ENCODE measurements around the gene ZNF541.

Gene ZNF541

DNA sequence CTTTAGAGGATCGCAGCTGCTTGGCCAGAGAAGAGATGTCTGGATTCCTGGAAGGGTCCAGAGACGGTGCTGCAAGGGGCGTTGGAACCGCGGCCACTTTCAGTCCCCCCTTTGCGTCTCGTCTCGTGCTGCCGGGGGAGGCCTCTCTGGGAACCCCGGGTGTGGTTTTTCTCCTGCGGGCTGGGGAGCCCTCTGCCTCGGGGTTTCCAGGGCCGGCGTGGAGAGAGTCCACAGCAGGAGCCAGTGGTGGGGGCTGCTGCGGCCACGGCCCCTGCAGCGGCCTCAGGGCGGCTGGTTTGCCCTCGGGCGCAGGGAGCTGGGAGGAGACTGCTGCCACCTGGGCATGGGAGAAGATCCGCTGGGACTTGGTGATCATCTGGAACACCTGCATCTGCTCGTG, 28.5 kb downstream of the ZNF541 start:
- DNase-seq: no peak

DNA sequence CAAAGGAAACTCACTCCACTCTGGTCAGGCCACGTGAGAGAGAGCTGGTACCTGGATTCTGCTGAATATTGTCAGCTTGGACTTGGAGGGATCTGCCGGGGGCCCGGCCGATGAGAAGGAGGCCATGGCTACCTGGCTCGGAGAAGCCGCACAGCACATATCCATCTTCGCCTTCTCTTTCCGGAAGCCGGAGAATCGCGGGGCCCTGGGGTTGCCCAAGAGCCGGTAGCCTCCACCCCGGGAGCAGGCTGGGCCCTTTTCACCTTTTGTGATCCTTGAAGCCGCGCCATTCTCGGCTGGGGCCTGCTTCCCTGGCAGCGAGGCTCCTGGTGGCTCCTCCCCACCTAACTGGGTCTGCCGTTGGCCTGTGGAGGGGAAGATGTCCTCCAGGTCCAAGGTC, 28.9 kb downstream of the ZNF541 start:
- DNase-seq: no peak

DNA sequence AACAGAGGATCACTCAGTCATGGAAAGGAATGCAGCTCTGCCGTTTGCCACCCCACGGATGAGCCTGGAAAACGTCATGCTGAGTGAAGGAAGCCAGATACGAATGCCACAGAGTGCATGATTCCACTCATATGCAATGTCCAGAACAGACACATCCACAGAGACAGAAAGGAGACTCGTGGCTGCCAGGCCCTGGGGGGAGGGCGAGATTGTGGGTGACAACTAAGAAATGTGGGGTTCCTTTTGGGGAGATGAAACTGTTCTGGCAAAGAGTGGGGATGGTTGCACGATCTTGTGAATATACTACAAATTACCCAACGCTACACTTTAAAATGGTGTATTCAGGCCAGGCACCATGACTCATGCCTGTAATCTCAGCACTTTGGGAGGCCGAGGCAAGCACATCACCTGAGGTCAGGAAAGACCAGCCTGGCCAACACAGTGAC, 30.9 kb downstream of the ZNF541 start:
- DNase-seq: no peak

DNA sequence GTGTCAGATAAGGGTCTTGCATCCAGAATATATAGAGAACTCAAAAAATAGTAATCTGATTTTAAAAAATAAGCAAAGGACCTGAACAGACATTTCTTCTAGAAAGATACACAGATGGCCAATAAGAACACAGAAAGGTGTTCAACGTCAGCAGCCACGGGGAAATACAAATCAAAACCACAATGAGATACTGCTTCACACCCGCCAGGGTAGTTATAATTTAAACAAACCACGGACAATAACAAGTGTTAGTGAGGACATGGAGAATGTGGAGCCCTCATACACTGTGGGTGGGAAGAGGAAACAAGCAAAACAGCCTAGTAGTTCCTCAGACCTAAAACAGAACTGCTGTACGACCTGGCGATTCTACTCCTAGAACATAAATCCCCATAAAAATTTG, 31.4 kb downstream of the ZNF541 start:
- no peak for DNase-seq

DNA sequence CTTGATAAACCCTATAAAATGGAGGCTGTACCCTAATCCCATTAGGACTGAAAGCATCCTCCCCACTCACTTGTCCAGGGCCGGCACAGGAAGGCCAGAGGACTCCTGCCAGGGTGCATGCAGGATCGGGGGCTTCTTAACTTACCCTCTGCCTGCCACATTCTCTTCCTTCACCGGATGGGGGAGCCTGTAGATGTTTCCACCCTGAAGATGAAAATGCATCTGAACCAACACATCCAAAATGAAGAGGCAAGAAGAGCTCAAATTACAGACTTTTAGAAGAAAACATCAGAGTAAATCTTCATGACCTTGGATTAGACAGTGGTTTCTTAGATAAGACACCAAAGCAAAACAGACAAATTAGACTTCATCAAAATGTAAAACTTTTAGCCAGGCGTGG, 32.2 kb downstream of the ZNF541 start:
- DNase-seq: no peak

DNA sequence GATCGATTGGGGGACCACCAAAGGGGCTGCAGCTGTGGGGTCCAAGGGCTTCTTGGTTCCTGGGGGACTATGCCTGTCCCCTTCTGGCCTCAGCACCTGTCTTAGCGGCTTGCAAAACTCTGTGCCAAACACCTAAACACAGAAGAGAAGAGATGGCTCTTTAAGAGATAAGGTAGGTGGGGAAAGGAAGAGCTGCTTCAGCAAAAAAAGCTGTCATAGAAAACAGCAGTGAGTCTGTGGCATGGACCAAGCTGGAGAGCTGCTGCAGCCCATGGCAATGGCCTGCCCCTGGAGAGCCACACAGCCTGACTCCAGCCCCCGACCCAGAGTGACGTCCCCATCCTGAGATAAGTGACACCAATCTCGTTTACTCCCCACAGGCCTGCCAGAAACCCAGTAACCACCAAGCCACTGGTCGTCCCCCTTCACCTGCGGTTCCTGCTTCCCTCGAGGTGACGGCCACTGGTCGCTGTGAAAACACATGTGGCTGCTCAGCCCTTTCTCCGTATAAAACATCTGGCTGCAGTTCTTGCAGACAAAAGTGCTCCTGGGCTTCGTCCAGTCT, 33.1 kb downstream of the ZNF541 start:
- DNase-seq: no peak

DNA sequence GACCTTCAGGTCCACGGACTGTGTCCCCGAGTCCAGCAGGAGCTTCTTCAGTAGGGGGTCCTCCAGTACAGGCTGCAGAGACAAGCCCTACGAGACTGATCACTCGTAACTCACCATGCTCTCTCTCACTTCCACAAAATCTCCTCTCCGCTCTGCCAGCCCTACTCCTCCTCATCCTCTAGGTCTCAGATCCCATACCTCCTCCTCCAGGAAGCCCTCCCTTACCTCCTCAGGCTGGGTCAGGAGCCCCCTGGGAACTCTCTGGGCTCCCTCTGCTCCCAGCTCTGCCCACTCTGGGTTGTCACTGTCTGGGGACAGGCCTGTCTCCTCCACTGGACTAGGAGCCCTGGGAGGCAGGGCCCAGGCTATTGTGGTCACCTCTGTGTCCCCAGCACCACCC, 34.1 kb downstream of the ZNF541 start:
- no peak for DNase-seq

DNA sequence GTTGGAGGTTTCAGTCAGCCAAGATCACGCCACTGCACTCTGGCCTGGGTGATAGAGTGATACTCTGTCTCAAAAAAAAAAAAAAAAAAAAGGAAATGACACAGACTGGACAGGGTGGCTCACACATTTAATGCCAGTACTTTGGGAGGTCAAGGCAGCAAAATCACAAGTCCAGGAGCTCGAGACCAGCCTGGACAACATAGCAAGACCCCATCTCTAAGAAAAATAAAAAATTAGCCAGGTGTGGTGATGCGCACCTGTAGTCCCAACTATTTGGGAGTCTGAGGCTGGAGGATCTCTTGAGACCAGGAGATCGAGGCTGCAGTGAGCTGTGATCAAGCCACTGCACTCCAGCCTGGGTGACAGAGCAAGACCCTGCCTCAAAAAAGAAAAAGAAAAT, 35.5 kb downstream of the ZNF541 start:
- no peak for DNase-seq

DNA sequence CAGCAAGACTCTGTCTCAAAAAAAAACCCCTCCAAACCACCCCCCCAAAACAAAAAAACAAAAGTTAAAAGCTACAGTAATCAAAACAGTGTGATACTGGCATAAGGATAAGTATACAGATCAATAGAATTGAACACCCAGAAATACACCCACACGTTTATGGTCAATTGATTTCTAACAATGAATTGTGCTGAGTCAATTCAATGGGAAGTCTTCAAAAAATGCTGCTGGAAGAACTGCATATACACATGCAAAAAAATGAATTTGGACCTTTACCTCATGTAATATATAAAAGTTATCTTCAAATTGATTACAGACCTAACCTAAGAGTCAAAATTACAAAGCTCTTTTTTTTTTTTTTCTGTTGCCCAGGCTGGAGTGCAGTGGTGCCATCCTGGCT, 38.3 kb downstream of the ZNF541 start:
- DNase-seq: no peak

DNA sequence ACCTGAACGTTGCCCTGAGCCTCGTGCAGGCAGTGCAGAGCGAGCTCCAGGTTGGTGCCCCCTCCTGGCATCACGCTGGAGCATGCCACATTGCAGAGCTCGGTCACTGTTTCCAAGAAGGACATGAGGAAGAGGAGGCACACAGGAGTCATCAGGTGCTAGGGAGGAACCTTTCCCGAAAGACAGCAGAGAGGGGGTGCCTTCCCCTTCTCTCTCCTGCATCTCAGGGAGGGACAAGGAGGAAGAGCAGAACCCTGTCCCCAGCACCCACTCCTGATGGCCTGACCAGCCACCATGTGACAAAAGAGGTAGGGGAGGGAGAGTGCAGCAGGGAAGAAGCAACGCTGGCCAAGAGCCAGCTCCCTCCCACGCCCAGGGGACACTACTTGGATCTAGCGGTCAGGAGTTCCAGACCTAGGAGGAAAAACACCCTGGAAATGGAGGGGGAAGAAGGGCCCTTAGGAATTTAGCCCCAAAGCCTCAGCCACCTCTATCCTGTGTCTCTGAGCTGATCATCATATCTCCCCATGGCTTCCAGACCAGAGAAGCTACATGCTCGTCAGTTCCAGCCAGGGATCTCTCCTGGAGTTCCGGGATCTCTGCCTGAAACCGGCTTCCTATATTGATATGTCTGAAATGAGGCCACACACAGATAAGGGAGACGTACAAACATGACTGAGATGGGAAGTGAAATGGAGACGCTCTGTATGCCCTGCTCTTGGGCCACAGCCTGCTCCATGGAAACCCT, 41.1 kb downstream of the ZNF541 start:
- no peak for DNase-seq

DNA sequence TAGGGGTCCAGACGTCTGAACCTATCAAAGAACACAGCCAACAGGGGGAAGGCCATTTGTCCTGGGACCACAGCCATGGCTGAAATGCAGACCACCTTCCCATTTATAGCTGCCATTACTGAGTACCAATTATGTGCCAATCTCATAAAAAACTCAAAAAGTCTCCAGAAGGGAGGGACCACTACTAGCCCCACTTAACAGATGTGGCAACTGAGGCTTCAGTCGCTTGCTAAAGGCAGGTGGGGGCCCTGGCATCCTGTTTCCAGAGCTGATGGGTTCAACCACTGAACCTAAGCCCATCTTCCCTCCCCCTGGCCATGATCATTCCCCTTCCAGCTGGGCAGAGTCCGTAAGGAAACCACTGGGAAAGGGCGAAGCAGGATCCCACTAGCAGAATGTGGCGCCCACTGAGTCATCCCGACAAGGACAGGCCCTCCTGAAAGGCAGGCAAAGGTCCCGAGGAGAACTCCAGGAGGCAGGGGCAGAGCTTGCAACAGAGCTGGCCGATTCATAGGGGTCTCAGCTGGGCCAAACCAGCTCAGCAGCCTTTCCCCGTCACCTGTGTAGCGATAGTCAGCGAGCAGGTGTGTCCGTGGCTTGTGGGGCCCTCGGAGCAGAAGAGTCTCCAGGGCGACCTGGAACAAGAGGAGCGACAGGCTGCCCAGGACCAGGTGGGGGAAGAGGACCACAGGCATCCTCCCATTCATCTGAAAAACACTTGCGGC, 43.8 kb downstream of the ZNF541 start:
- no peak for DNase-seq

DNA sequence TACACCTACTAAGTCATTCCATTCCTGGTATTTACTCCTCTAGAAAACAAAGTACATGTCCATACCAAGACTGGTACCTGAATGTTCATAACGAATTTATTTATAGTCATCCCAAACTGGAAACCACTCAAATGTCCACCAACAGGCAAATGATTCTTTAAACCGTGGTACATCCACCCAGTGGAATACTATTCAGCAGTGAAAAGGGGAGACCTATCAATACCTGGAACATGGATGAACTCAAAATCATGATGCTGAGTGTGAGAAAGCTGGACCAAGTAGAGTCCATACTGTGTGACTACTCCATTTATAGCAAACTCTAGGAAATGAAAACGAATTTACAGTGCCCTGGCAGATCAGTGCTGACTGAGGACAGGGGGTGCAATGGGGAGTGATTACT, 46.1 kb downstream of the ZNF541 start:
- DNase-seq: no peak

DNA sequence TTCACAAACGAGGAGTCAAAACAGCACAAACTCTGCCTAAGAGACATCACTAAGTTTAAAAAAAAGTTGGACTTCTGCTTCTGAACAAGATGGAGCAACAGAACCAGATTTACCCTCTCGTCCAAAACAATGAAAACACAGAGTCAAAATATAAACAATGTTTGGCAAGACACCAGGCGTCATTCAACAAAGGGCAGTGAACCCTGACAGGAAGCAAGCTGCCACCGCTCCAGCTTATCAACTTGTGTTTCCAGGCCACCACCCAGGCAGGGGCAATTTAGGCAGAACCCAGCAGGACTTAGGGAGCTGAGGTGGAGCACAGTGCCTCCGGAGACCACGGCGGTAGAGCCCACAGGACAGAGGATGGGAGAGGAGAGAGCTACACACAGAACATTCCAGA, 49.5 kb downstream of the ZNF541 start:
- DNase-seq: peak in 1 of 2 experiments; percentile 13

Data from NCI-H2081 (cell line).